Gastrocnemius medialis (tissue), 4 donors: ENCODE results near the gene PI4K2B.

Experiments used
- CTCF ChIP-seq, 5 experiments: fragments of 450-650 bp in 3 of 5; fragments of 200-600 bp in 2 of 5; sonication (generic) in 2 of 5; IDR thresholded peaks in 4 of 5; conservative IDR thresholded peaks in 1 of 5; 1 replicate in 4 of 5; 2 replicates in 1 of 5; pipeline ENCODE4 v1.5.1; 2016 to 2019; ENCODE audit warnings: antibody characterized with exemption in 5 of 5, mild to moderate bottlenecking in 3 of 5, moderate library complexity in 3 of 5
- POLR2A ChIP-seq, 2 donors: fragments of 450-650 bp; IDR thresholded peaks; one replicate each; pipeline ENCODE4 v1.6.1; 2017; ENCODE audit warnings: antibody characterized with exemption in 2 of 2, mild to moderate bottlenecking in 2 of 2, moderate library complexity in 2 of 2

- no peak for TF ChIP-seq CTCF (IDR thresholded peaks at IDR 0.05 in 4 of 5, conservative IDR thresholded peaks at IDR 0.05 in 1 of 5)
- TF ChIP-seq POLR2A (IDR thresholded peaks at IDR 0.05): no peak
These were observed 25.8 kb upstream of the PI4K2B start for GRCh38 chr4:25207997-25208396.
